GM19328 (cell line): ENCODE data around the gene BICRAL.
"Not testable (repeated sequence)": the region's sequence is repeated elsewhere in the genome, so short reads cannot be mapped to it uniquely, and the experiment has no call there.

ENCODE experiments used
- ATAC-seq: cut with Tn5 transposase; IDR thresholded peaks from one replicate; pipeline ENCODE4 v1.9.1; 2021; ENCODE audit warnings: mild to moderate bottlenecking, moderate library complexity; ENCODE audit not compliant: unreplicated experiment

The BICRAL gene

GRCh38 chr6:42781796-42782688 is at the start of gene BICRAL:
Gene BICRAL, plus strand, starts transcription at chr6:42782052. Its CDS starts 39,971 bp downstream, at chr6:42822023.
- no peak for ATAC-seq

GRCh38 chr6:42733867-42734481 is 47.9 kb upstream of the BICRAL start:
- ATAC-seq = not testable (repeated sequence)

GRCh38 chr6:42735976-42736375 is 45.9 kb upstream of the BICRAL start:
- no peak for ATAC-seq

GRCh38 chr6:42740725-42741124 is 41.1 kb upstream of the BICRAL start:
- ATAC-seq = no peak

- no peak for ATAC-seq
These were observed 39.5 kb upstream of the BICRAL start for GRCh38 chr6:42742116-42742894.

- no peak for ATAC-seq
These were observed 37.4 kb upstream of the BICRAL start for GRCh38 chr6:42744351-42744893.

GRCh38 chr6:42745083-42745639 is 36.7 kb upstream of the BICRAL start:
- no peak for ATAC-seq

- ATAC-seq = peak; percentile 63
These were observed 36.0 kb upstream of the BICRAL start, which contains the start of gene TBCC for GRCh38 chr6:42745640-42746462. Gene TBCC, minus strand, starts transcription at chr6:42746103. Its CDS starts 30 bp downstream, at chr6:42746073.

GRCh38 chr6:42746463-42747391 is 35.1 kb upstream of the BICRAL start:
- peak; percentile 55 for ATAC-seq

- ATAC-seq = no peak
These were observed 33.5 kb upstream of the BICRAL start for GRCh38 chr6:42748203-42748898.

GRCh38 chr6:42751055-42751454 is 30.8 kb upstream of the BICRAL start:
- no peak for ATAC-seq

- no peak for ATAC-seq
These were observed 27.1 kb upstream of the BICRAL start for GRCh38 chr6:42754759-42755158.

- ATAC-seq = no peak
These were observed 25.1 kb upstream of the BICRAL start for GRCh38 chr6:42756722-42757121.

- ATAC-seq = no peak
These were observed 23.0 kb upstream of the BICRAL start for GRCh38 chr6:42758756-42759430.

GRCh38 chr6:42761287-42762067 is 20.4 kb upstream of the BICRAL start:
- no peak for ATAC-seq

- no peak for ATAC-seq
These were observed 19.4 kb upstream of the BICRAL start for GRCh38 chr6:42762426-42762859.

- no peak for ATAC-seq
These were observed 18.9 kb upstream of the BICRAL start for GRCh38 chr6:42762950-42763349.
